Cardiac ventricle fibroblast (primary cell): ENCODE results near the gene AMHR2. TPM values are rescaled to one million over a fixed set of nuclear protein-coding genes. Genes with fewer than 3 reads are reported as not detected.

ENCODE experiments used
- total RNA-seq: library from RNA; depleted of rRNA; stranded (reverse); fragments of >200 nt; gene quantifications from 2 replicates; pipeline ENCODE4 v1.2.3, GENCODE V29; 2015

The AMHR2 gene
- total RNA-seq: not detected in 2 replicates

DNA sequence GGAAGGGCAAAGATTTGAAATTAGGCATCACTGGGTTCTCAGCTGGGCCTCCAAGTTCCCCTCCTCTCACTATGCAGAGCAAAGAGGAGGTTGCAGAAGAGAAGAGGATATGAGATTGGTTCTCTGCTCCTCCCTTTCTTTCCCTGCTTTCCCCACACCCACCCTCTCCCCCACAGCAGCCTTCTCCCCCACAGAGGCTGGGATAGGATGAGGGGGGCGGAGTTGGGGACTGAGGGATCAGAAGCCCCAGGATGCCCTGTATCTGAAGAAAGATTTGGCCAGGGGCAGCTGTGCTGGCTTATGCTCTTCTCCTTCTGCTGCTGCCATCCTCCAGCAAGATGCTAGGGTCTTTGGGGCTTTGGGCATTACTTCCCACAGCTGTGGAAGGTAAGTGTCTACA lies at the start of gene AMHR2:
AMHR2 (plus strand) TSS at position 259 of the 400 bp plus-strand sequence; CDS start at position 339, 80 bp downstream.

DNA sequence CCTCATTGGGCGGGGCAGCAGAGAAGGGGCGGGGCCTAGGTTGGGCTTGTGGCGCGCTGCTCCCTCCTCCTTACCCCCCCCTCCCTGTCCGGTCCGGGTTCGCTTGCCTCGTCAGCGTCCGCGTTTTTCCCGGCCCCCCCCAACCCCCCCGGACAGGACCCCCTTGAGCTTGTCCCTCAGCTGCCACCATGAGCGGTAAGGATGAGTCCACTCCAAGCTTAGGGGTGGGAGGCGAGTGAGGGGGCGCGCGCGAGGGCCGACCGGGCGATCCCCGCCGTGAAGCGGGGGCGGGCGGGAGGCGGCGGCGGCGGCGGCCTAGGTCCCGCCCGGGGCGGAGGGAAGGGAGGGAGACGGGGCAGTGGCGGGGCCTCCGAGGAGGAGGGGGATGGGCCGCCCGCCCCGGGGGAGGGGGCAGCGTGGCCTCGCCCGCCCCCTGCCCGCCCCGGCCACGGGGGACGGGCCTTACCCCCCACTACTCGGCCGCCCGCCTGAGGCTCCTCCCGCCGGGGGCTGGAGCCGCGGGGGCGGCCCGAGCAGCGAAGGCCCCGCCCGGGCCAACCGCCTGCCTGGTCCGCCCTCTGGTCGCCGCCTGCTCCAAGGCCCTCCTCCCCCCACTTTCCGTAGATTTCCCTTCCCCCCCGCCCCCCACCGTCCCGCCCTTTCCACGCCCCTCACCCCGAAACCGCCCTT lies 43.4 kb upstream of the AMHR2 start, which contains the start of gene SP1:
SP1 (plus strand) TSS at position 73 of the 690 bp plus-strand sequence; CDS start at position 189, 116 bp downstream.

DNA sequence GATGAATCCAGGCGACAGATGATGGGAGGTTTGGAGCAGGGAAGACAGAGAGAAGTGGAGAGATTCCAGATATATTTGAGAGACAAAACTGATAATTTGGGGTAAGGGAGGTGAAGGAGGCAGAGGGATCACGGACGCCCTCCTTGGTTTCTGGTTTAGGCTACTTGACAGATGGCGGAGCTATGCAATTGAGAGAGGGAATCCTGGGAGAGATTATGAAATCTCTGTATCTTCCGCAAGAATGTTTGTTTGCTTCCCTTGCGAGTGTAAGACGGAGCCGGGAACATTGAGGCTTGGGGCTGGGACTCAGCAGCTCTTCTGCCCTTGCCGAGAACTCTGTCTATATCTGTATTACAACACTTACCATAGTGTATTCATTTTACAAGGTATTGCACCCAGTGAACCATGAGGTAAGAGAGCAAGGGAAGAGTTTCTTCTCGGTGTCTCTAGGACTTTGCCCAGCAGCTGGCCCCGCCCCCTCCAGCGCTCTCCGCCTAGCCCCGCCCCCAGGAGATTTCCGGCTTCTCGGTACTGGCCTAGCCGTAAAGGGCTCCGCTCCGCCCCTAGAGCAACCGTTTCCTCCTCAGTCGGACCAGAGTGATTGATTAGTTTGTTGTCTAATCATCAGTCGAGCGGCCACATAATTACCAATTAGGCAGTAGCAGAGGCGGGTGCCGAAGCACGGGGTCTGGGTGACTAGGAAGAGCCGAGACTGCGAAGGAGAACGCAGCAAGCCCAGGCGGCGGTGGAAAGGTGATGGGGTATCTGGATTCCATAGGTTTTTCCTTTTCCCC lies 17.6 kb downstream of the AMHR2 start, which contains the start of gene PRR13:
PRR13 (plus strand) TSS at position 695 of the 794 bp plus-strand sequence. CDS start 981 bp downstream, outside the sequence.

DNA sequence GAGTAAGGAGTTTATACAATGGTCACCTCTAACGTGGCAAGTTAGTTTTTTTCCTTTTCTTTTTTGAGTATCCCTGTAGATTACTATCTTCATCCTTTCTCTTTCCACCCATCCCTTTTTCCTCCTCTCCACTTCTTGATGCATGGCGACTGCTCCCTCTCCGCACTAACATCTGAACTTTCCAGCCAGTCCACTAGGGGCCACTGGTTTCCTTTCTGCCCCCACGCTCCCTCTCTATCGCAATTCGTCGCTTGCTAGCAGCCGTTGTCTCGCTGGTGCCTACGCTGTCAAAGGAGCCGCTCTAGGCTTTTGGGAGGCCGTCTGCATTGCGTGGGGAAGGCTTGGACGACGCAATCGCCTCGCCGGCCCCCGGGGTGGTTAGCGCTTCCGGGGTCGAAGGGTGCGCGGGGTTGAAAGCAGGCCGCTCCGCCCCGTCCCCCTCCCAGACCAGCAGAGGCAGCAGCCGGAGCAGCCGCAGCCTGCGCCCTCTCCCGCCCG lies 28.1 kb downstream of the AMHR2 start, which contains the start of gene PCBP2:
PCBP2 (plus strand) TSS at position 442 of the 498 bp plus-strand sequence. CDS start 2,699 bp downstream, outside the sequence.

Other genes starting within 250 kb of the AMHR2 start
- gene ZNF740, start 243.1 kb upstream of the AMHR2 start, total RNA-seq: 6.0 and 7.5 TPM in 2 replicates
- gene CSAD, start 242.9 kb upstream of the AMHR2 start, total RNA-seq: 6.8 and 16.6 TPM in 2 replicates
- 0.59 TPM in 1 of 2 replicates, not detected in the other for gene ITGB7, start 216.6 kb upstream of the AMHR2 start, total RNA-seq
- gene RARG, start 191.6 kb upstream of the AMHR2 start, total RNA-seq: 15.8 and 16.4 TPM in 2 replicates
- 1.1 and 3.6 TPM in 2 replicates for gene ESPL1, start 155.6 kb upstream of the AMHR2 start, total RNA-seq
- gene PFDN5, start 128.3 kb upstream of the AMHR2 start, total RNA-seq: 553 and 569 TPM in 2 replicates
- 44.5 and 67.0 TPM in 2 replicates for gene MYG1, start 124.2 kb upstream of the AMHR2 start, total RNA-seq
- gene AAAS, start 102.2 kb upstream of the AMHR2 start, total RNA-seq: 29.9 and 44.4 TPM in 2 replicates
- gene SP7, start 87.5 kb upstream of the AMHR2 start, total RNA-seq: not detected in 2 replicates
- 32.3 and 35.4 TPM in 2 replicates for gene SP1, start 43.7 kb upstream of the AMHR2 start, total RNA-seq
- gene PRR13, start 17.9 kb downstream of the AMHR2 start, total RNA-seq: 61.0 and 79.9 TPM in 2 replicates
- 506 and 512 TPM in 2 replicates for gene PCBP2, start 28.2 kb downstream of the AMHR2 start, total RNA-seq
- 30.6 and 31.4 TPM in 2 replicates for gene MAP3K12, start 75.6 kb downstream of the AMHR2 start, total RNA-seq
- gene TARBP2, start 77.4 kb downstream of the AMHR2 start, total RNA-seq: 26.5 and 32.2 TPM in 2 replicates
- gene NPFF, start 83.6 kb downstream of the AMHR2 start, total RNA-seq: not detected in 2 replicates
- gene ATF7, start 202.5 kb downstream of the AMHR2 start, total RNA-seq: 22.0 and 30.4 TPM in 2 replicates